Measurements from ENCODE around the gene CD7. TPM values are rescaled to one million over a fixed set of nuclear protein-coding genes. Genes with fewer than 3 reads are reported as not detected.

CD7 gene
- total RNA-seq, 1 donor from 2014 or later, result 0.27 TPM

- no peak overlapping the region for H3K27ac Mint-ChIP-seq (ENCODE audit: unreplicated experiment)
- TF ChIP-seq, protein P1, sequence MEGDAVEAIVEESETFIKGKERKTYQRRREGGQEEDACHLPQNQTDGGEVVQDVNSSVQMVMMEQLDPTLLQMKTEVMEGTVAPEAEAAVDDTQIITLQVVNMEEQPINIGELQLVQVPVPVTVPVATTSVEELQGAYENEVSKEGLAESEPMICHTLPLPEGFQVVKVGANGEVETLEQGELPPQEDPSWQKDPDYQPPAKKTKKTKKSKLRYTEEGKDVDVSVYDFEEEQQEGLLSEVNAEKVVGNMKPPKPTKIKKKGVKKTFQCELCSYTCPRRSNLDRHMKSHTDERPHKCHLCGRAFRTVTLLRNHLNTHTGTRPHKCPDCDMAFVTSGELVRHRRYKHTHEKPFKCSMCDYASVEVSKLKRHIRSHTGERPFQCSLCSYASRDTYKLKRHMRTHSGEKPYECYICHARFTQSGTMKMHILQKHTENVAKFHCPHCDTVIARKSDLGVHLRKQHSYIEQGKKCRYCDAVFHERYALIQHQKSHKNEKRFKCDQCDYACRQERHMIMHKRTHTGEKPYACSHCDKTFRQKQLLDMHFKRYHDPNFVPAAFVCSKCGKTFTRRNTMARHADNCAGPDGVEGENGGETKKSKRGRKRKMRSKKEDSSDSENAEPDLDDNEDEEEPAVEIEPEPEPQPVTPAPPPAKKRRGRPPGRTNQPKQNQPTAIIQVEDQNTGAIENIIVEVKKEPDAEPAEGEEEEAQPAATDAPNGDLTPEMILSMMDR (IDR thresholded peaks at IDR 0.05; ENCODE audit: partially characterized antibody, unreplicated experiment), result no peak
- H3K27me3 Mint-ChIP-seq (ENCODE audit: unreplicated experiment), result peaks cover 4% of the 10 kb centered on the region
- no peak overlapping the region for H3K4me3 Mint-ChIP-seq (ENCODE audit: unreplicated experiment)
- no peaks in the 10 kb centered on the region for H3K36me3 Mint-ChIP-seq (ENCODE audit: unreplicated experiment)
- peaks cover 2% of the 10 kb centered on the region for H3K9me3 Mint-ChIP-seq (ENCODE audit: unreplicated experiment)
- DNase-seq, result peak; percentile 65
- peaks cover 5% of the 10 kb centered on the region for H3K4me1 Mint-ChIP-seq (ENCODE audit: low read depth, unreplicated experiment)
Observed at GRCh38 chr17:82283208-82283749, 34.1 kb downstream of the CD7 start.

DNA sequence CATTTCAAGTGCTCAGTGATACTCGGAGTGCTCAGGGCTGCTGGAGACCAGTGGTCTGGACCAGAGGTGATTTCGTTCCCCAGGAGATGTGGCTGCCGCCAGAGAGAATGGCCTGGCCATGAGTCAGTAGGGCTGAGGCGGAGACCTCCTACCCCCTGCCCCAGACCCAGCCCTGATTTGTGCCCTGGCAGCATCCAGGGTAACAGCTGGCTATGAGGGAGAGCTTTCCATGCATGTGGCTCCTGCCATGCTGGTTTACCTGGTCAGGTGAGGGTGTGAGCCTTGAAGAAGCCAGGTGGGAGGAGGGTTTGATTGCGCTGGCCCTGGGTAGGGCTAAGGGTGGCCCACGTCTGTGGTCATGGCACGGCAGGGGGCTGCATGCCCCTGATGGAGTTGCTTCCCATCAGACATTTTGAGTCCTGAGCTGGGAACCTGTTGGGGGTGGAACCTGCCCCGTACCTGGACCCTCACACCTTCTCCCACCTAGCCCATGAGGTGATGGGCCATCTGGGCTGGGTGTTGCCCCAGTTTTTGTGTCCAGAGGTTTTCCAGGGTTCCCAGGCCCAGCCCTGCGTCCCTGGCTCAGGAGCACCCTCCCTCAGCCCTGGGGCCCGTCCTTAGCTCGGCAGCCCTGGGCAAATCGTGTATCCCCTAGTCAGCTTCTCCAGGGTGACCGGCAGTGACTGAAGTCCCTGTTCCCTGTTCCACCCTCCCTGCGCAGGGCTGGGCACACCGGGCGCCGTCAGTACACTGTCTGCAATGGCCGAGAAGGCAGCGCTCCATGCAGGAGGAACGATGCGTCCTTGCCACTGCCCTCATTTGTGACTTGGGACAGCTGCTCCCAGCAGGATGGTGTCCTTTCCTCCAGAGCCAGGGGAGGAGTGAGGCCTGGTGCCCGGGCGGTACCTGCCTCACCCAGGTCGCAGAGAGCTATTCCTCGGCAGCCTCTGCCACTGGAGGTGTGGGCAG lies 34.9 kb downstream of the CD7 start:
- peaks cover 8% of the 10 kb centered on the region for H3K4me1 Mint-ChIP-seq (ENCODE audit: low read depth, unreplicated experiment)
- TF ChIP-seq, protein P1 (IDR thresholded peaks at IDR 0.05; ENCODE audit: partially characterized antibody, unreplicated experiment), result no peak
- no peak overlapping the region for H3K27ac Mint-ChIP-seq (ENCODE audit: unreplicated experiment)
- peaks cover 2% of the 10 kb centered on the region for H3K27me3 Mint-ChIP-seq (ENCODE audit: unreplicated experiment)
- H3K4me3 Mint-ChIP-seq (ENCODE audit: unreplicated experiment), result no peak overlapping the region
- H3K9me3 Mint-ChIP-seq (ENCODE audit: unreplicated experiment), result peaks cover 2% of the 10 kb centered on the region
- DNase-seq, result no peak
- no peaks in the 10 kb centered on the region for H3K36me3 Mint-ChIP-seq (ENCODE audit: unreplicated experiment)

- peaks cover 3% of the 10 kb centered on the region for H3K27me3 Mint-ChIP-seq (ENCODE audit: unreplicated experiment)
- TF ChIP-seq, protein P1 (IDR thresholded peaks at IDR 0.05; ENCODE audit: partially characterized antibody, unreplicated experiment), result no peak
- no peak for DNase-seq
- no peaks in the 10 kb centered on the region for H3K36me3 Mint-ChIP-seq (ENCODE audit: unreplicated experiment)
- peaks cover 7% of the 10 kb centered on the region for H3K9me3 Mint-ChIP-seq (ENCODE audit: unreplicated experiment)
- H3K27ac Mint-ChIP-seq (ENCODE audit: unreplicated experiment), result no peak overlapping the region
- no peak overlapping the region for H3K4me3 Mint-ChIP-seq (ENCODE audit: unreplicated experiment)
- peaks cover 14% of the 10 kb centered on the region for H3K4me1 Mint-ChIP-seq (ENCODE audit: low read depth, unreplicated experiment)
Observed at GRCh38 chr17:82281502-82282238, 35.7 kb downstream of the CD7 start.

- Mint-ChIP-seq H3K36me3 (ENCODE audit: unreplicated experiment) (no peaks in the 10 kb centered on the region), H3K9me3 (ENCODE audit: unreplicated experiment) (peaks cover 9% of the 10 kb centered on the region), H3K4me3 (ENCODE audit: unreplicated experiment) (no peak overlapping the region), H3K27me3 (ENCODE audit: unreplicated experiment) (peaks cover 3% of the 10 kb centered on the region), H3K4me1 (ENCODE audit: low read depth, unreplicated experiment) (peaks cover 14% of the 10 kb centered on the region), H3K27ac (ENCODE audit: unreplicated experiment) (no peak overlapping the region)
- TF ChIP-seq, protein P1 (IDR thresholded peaks at IDR 0.05; ENCODE audit: partially characterized antibody, unreplicated experiment), result no peak
- DNase-seq, result no peak
Observed at GRCh38 chr17:82281076-82281475, 36.3 kb downstream of the CD7 start.
